Epithelial cell of esophagus (primary cell): ENCODE data around the gene TRIO.
A peak's percentile ranks its signal among the peaks of the same experiment; 100 is the strongest.

Experiments
- DNase-seq: peaks from one replicate; pipeline ENCODE4 v3.0.0; 2010; ENCODE audit warnings: low read depth
- H3K4me3 ChIP-seq: 2 replicates; pipeline ENCODE4 v1.5.1; 2011; ENCODE audit warnings: mild to moderate bottlenecking, low read length, control low read depth
- TF ChIP-seq, protein P1 (sequence below): IDR thresholded peaks from 2 replicates; pipeline ENCODE4 v1.5.1; 2011; ENCODE audit warnings: low read depth, mild to moderate bottlenecking, low read length, control low read depth, inconsistent platforms; ENCODE audit not compliant: insufficient read depth; ENCODE audit errors: missing control alignments

The TRIO gene

DNA sequence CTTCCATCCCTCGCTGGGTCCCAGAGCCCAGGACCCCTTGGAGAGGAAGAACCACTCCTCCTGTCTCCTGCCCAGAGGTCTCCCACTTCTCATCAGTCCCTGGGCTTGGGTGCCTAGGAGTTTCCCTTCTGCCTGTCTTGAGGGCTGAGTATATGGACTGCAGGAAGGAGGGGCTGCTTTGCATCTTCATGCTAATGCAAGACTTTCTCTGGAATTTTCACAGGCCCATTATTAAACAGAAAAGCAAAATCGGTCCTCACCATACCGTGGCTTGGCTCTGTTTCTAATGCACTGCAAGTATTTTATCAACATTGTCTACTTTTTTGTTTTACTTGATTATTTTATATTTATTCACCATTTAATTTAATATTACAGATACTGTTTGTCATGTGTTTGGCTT, 34.5 kb downstream of the TRIO start:
- H3K4me3 ChIP-seq, result no peak overlapping the region
- TF ChIP-seq, protein P1, sequence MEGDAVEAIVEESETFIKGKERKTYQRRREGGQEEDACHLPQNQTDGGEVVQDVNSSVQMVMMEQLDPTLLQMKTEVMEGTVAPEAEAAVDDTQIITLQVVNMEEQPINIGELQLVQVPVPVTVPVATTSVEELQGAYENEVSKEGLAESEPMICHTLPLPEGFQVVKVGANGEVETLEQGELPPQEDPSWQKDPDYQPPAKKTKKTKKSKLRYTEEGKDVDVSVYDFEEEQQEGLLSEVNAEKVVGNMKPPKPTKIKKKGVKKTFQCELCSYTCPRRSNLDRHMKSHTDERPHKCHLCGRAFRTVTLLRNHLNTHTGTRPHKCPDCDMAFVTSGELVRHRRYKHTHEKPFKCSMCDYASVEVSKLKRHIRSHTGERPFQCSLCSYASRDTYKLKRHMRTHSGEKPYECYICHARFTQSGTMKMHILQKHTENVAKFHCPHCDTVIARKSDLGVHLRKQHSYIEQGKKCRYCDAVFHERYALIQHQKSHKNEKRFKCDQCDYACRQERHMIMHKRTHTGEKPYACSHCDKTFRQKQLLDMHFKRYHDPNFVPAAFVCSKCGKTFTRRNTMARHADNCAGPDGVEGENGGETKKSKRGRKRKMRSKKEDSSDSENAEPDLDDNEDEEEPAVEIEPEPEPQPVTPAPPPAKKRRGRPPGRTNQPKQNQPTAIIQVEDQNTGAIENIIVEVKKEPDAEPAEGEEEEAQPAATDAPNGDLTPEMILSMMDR, result no peak
- DNase-seq, result no peak

DNA sequence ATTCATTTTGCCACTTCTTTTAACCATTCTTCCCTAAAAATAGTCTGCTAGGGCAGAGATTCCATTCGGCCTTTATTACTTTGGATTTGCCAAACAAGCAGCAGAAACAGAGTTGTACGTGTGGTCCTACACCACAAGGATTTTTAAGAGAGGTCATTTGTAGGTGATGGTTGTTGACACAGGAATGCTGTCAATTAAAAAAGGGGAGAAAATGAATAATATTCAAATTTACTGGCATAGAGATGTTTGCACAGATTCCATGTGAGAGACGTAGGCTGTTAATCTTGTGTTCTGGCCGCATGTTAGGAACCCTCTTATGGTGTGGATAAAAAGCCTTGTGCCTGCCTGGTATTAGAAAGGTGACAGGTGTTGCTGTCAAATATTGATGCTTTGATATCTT, 34.9 kb downstream of the TRIO start:
- no peak overlapping the region for H3K4me3 ChIP-seq
- no peak for DNase-seq
- TF ChIP-seq, protein P1, result no peak

DNA sequence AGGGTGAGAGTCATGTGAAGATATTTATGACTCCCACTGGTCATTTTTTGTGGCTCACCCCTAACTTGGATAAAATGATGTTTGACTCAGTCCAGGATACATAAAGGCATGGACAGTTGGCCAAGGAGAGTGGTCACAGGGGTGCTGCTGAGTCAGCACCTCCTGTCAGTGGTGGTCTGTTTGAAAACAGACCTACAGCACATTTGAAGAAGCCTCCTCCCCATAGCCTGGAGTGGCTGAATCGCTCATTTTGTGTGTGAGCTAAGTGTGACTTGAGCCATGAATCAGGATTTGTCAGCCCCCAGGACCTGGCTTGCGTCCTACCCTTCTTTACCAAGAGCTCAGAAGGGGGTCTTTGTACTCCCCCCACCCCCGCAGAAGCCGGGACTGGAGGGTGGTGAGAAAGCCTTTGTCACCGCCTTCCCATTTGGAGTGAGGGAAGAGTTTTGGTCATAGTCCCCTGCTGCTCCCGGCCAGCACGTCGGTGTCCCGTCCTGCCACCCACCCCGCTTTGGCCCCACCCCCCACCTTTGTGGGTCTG, 35.6 kb downstream of the TRIO start:
- TF ChIP-seq, protein P1, result no peak
- no peak overlapping the region for H3K4me3 ChIP-seq
- DNase-seq, result peak; percentile 65

DNA sequence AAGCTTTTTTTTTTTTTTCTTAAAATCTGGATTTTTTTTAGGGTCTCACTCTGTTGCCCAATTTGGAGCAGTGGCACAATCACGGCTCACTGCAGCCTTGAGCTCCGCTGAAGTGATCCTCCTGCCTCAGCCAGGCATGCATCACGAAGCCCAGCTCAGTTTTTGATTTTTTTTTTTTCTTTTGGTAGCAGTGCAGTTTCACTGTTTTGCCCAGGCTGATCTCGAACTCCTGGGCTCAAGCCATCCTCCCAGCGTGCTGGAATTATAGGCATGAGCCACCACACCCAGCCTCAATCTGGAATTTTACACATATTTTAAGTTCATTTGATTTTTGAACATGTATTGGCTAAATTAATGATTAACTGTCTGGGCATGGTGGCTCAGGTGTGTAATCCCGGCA, 36.3 kb downstream of the TRIO start:
- DNase-seq, result no peak
- H3K4me3 ChIP-seq, result no peak overlapping the region
- TF ChIP-seq, protein P1, result no peak

DNA sequence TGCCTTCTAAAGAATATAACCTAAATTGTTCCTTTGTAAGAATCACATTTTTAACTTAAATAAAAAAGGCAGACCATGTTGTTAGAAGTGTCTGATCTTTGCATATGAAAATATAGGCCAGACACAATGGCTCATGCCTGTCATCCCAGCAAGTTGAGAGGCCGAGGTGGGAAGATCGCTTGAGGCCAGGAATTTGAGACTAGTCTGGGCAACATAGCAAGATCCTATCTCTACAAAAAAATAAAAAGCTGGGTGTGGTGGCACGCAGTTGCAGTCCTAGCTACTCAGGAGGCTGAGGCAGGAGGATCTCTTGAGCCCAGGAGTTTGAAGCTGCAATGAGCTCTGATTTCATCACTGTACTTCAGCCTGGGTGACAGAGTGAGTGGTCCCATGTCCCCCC, 37.3 kb downstream of the TRIO start:
- TF ChIP-seq, protein P1, result no peak
- no peak for DNase-seq
- H3K4me3 ChIP-seq, result no peak overlapping the region

DNA sequence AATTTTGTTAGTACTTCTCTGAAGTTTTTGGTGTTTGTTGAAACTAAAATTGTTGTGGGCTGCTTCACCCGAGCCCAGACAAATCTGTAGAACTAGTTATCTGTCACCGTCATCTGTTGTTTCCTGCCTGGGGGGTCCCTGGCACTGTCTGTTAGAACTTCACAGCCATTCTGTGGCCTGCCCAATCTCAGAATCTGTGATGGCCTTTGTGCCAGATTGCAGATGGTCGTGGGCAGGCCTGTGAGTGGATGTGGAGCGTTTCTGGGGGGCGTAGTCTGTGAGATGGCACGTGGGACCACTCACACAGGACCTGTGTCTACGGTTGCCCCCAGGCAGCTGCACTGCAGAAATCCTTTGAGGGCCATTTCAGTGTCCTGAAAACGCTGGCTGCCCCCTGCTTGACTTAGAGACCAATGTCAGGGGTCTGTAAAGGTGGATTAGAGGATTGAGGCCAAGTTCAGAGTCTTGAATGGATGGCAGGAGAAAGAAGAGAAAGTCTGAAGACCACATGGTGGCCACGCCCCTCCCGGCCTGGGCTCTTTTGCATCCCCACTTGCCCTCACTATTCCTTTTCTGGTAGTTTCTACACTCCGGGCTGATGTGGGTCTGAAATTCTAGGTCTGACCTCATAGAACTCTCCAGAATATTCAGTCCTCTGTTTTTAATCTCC, 38.3 kb downstream of the TRIO start:
- TF ChIP-seq, protein P1, result no peak
- no peak for DNase-seq

DNA sequence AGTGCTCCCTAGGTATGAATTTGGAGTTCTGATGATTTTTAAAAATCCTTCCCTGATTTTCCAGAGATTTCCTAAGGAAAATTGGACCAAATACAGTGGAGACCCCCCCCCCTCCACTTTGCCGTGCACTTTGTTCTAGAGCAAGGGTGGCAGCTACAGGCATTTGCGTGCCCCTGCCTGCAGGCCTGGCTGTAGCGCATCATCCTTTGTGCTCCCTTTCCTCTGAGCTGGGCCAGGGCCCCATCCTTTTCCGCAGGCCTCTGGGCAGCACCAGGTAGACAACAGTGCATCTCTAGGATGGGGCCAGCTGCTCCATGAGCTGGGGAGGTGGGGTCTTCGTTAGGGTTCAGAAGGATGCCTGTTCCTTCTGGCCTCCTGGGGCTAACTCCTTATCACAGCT, 39.6 kb downstream of the TRIO start:
- DNase-seq, result peak; percentile 56
- TF ChIP-seq, protein P1, result no peak
- H3K4me3 ChIP-seq, result no peak overlapping the region

More for the DNA sequence above, 38.3 kb downstream of the TRIO start:
- no peak overlapping the region for H3K4me3 ChIP-seq
